C4-2B (cell line): ENCODE data around the gene MVB12A.

Experiments used
- CTCF ChIP-seq: fragments of 450-650 bp; conservative IDR thresholded peaks from 2 replicates; pipeline ENCODE4 v1.5.1; 2017; ENCODE audit warnings: mild to moderate bottlenecking
- ZFX ChIP-seq: fragments of 450-650 bp; IDR thresholded peaks from 2 replicates; pipeline ENCODE4 v1.6.1; 2017

- TF ChIP-seq CTCF = no peak
- TF ChIP-seq ZFX = no peak
Measured at GRCh38 chr19:17411801-17412200, 8.0 kb upstream of the MVB12A start.
